Measurements from ENCODE around the gene TOGARAM1. TPM values are rescaled to one million over a fixed set of nuclear protein-coding genes. Genes with fewer than 3 reads are reported as not detected.

Gene TOGARAM1
- total RNA-seq, 1 experiment from 2014 or later, result 15.1 TPM

GRCh38 chr14:44962334-44963043 lies 499 bp downstream of the TOGARAM1 start:
- DNase-seq, result peak; percentile 38
- Mint-ChIP-seq H3K27ac (ENCODE audit: unreplicated experiment) (no peak overlapping the region), H3K4me3 (ENCODE audit: low read depth, unreplicated experiment) (no peak overlapping the region), H3K36me3 (ENCODE audit: insufficient read depth, unreplicated experiment) (peaks cover 16% of the 10 kb centered on the region), H3K4me1 (ENCODE audit: low read depth, unreplicated experiment) (peaks cover 24% of the 10 kb centered on the region), H3K27me3 (ENCODE audit: unreplicated experiment) (no peaks in the 10 kb centered on the region), H3K9me3 (ENCODE audit: low read depth, unreplicated experiment) (no peaks in the 10 kb centered on the region)
- TF ChIP-seq, protein P1, sequence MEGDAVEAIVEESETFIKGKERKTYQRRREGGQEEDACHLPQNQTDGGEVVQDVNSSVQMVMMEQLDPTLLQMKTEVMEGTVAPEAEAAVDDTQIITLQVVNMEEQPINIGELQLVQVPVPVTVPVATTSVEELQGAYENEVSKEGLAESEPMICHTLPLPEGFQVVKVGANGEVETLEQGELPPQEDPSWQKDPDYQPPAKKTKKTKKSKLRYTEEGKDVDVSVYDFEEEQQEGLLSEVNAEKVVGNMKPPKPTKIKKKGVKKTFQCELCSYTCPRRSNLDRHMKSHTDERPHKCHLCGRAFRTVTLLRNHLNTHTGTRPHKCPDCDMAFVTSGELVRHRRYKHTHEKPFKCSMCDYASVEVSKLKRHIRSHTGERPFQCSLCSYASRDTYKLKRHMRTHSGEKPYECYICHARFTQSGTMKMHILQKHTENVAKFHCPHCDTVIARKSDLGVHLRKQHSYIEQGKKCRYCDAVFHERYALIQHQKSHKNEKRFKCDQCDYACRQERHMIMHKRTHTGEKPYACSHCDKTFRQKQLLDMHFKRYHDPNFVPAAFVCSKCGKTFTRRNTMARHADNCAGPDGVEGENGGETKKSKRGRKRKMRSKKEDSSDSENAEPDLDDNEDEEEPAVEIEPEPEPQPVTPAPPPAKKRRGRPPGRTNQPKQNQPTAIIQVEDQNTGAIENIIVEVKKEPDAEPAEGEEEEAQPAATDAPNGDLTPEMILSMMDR (IDR thresholded peaks at IDR 0.05; ENCODE audit: unreplicated experiment), result no peak
- intact Hi-C loops (cut with micrococcal nuclease; ENCODE audit: unreplicated experiment), result loop anchor here (2.0 kb wide), 1 partner anchor 122 kb away; the partner anchor contains the start of gene PRPF39
- no TSS peak for BruUV-seq (replicated peaks)
- CTCF ChIA-PET, result interaction anchor here (0.6 to 1.4 kb wide), 3 partner anchors 30 to 116 kb away, joined by 3 to 5 read pairs (median 4); no protein-coding TSS in a partner anchor

DNA sequence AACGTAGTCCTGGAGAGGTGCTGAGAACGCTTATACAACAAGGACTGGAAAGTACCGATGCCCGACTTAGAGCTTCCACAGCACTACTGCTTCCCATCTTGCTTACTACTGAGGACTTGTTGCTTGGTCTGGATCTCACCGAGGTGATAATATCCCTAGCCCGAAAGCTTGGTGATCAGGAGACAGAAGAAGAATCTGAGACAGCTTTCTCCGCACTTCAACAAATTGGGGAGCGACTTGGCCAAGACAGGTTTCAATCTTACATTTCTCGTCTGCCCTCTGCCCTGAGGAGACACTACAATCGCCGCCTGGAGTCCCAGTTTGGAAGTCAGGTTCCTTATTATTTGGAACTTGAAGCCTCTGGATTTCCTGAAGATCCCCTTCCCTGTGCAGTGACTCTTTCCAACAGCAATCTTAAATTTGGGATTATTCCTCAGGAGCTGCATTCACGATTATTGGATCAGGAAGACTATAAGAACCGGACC lies 1.1 kb downstream of the TOGARAM1 start:
- BruUV-seq (replicated peaks), result no TSS peak
- Mint-ChIP-seq H3K27me3 (ENCODE audit: unreplicated experiment) (no peaks in the 10 kb centered on the region), H3K4me1 (ENCODE audit: low read depth, unreplicated experiment) (peaks cover 28% of the 10 kb centered on the region), H3K4me3 (ENCODE audit: low read depth, unreplicated experiment) (no peak overlapping the region), H3K27ac (ENCODE audit: unreplicated experiment) (no peak overlapping the region), H3K9me3 (ENCODE audit: low read depth, unreplicated experiment) (no peaks in the 10 kb centered on the region), H3K36me3 (ENCODE audit: insufficient read depth, unreplicated experiment) (peaks cover 16% of the 10 kb centered on the region)
- DNase-seq, result no peak
- intact Hi-C loops (cut with micrococcal nuclease; ENCODE audit: unreplicated experiment), result loop anchor here (2.0 kb wide), 1 partner anchor 122 kb away; the partner anchor contains the start of gene PRPF39
- CTCF ChIA-PET, result interaction anchor here (0.6 kb wide), 1 partner anchor 30 kb away, joined by 5 read pairs; no protein-coding TSS in a partner anchor
- TF ChIP-seq, protein P1 (IDR thresholded peaks at IDR 0.05; ENCODE audit: unreplicated experiment), result no peak

- Mint-ChIP-seq H3K9me3 (ENCODE audit: low read depth, unreplicated experiment) (no peaks in the 10 kb centered on the region), H3K4me3 (ENCODE audit: low read depth, unreplicated experiment) (no peak overlapping the region), H3K4me1 (ENCODE audit: low read depth, unreplicated experiment) (peaks cover 35% of the 10 kb centered on the region), H3K36me3 (ENCODE audit: insufficient read depth, unreplicated experiment) (peaks cover 16% of the 10 kb centered on the region), H3K27ac (ENCODE audit: unreplicated experiment) (no peak overlapping the region), H3K27me3 (ENCODE audit: unreplicated experiment) (no peaks in the 10 kb centered on the region)
- intact Hi-C loops (cut with micrococcal nuclease; ENCODE audit: unreplicated experiment), result loop anchor here (2.0 kb wide), 1 partner anchor 121 kb away; the partner anchor contains the start of gene PRPF39
- CTCF ChIA-PET, result no interaction called here
- TSS peak; percentile 23 for BruUV-seq (replicated peaks)
- DNase-seq, result no peak
- TF ChIP-seq, protein P1 (IDR thresholded peaks at IDR 0.05; ENCODE audit: unreplicated experiment), result no peak
Observed at GRCh38 chr14:44963775-44964380, 1.9 kb downstream of the TOGARAM1 start.

- H3K36me3 Mint-ChIP-seq (ENCODE audit: insufficient read depth, unreplicated experiment), result peaks cover 10% of the 10 kb centered on the region
- no TSS peak for BruUV-seq (replicated peaks)
- TF ChIP-seq, protein P1 (IDR thresholded peaks at IDR 0.05; ENCODE audit: unreplicated experiment), result no peak
- H3K4me1 Mint-ChIP-seq (ENCODE audit: low read depth, unreplicated experiment), result peaks cover 55% of the 10 kb centered on the region
- H3K27me3 Mint-ChIP-seq (ENCODE audit: unreplicated experiment), result no peaks in the 10 kb centered on the region
- CTCF ChIA-PET, result no interaction called here
- H3K4me3 Mint-ChIP-seq (ENCODE audit: low read depth, unreplicated experiment), result peak overlapping the region; percentile 51
- peak overlapping the region; percentile 0 for H3K27ac Mint-ChIP-seq (ENCODE audit: unreplicated experiment)
- peaks cover 6% of the 10 kb centered on the region for H3K9me3 Mint-ChIP-seq (ENCODE audit: low read depth, unreplicated experiment)
- intact Hi-C loops (cut with micrococcal nuclease; ENCODE audit: unreplicated experiment), result no loop called here
- no peak for DNase-seq
Observed at GRCh38 chr14:44966601-44967336, 4.8 kb downstream of the TOGARAM1 start.

Data from Calu3 (cell line).